GM23338 (cell line): ENCODE results near the gene PPL. TPM values are rescaled to one million over a fixed set of nuclear protein-coding genes. Genes with fewer than 3 reads are reported as not detected.

Experiments used
- ATAC-seq: fragments of 200-7000 bp; cut with Tn5 transposase; 3 replicates; pipeline ENCODE4 v1.9.1; 2020
- DNase-seq: peaks from one replicate; pipeline ENCODE4 v3.0.0-alpha.2; 2015; ENCODE audit warnings: low spot score
- H2AFZ ChIP-seq: fragments of 200-600 bp; sonication (generic); 2 replicates; pipeline ENCODE4 v1.8.0; 2016; ENCODE audit warnings: antibody characterized with exemption, mild to moderate bottlenecking, moderate library complexity
- H3F3A ChIP-seq: fragments of 200-600 bp; sonication (generic); replicated peaks from 2 replicates; pipeline ENCODE4 v1.8.0; 2017; ENCODE audit warnings: antibody characterized with exemption, mixed run types, low read depth
- H3K27ac ChIP-seq: fragments of 200-600 bp; sonication (generic); 2 replicates; pipeline ENCODE4 v1.6.1; 2016; ENCODE audit warnings: low read depth
- H3K27me3 ChIP-seq: fragments of 200-600 bp; sonication (generic); 2 replicates; pipeline ENCODE4 v1.8.0; 2016; ENCODE audit warnings: mild to moderate bottlenecking, mixed run types, moderate library complexity; ENCODE audit not compliant: insufficient read depth
- H3K36me3 ChIP-seq: fragments of 200-600 bp; sonication (generic); 2 replicates; pipeline ENCODE4 v1.8.0; 2016; ENCODE audit warnings: mild to moderate bottlenecking; ENCODE audit not compliant: insufficient read depth
- H3K4me1 ChIP-seq: fragments of 200-600 bp; sonication (generic); 2 replicates; pipeline ENCODE4 v1.8.0; 2016; ENCODE audit warnings: mild to moderate bottlenecking, moderate library complexity; ENCODE audit not compliant: insufficient read depth
- H3K4me2 ChIP-seq: fragments of 200-600 bp; sonication (generic); 2 replicates; pipeline ENCODE4 v1.7.1; 2017; ENCODE audit warnings: mixed run types
- H3K4me3 ChIP-seq: fragments of 200-600 bp; sonication (generic); 2 replicates; pipeline ENCODE4 v1.6.1; 2016; ENCODE audit warnings: mixed run types
- H3K79me2 ChIP-seq: fragments of 200-600 bp; sonication (generic); replicated peaks from 2 replicates; pipeline ENCODE4 v1.8.0; 2017; ENCODE audit warnings: mild to moderate bottlenecking; ENCODE audit not compliant: insufficient read depth
- H3K9me2 ChIP-seq: fragments of 200-600 bp; sonication (generic); 2 replicates; pipeline ENCODE4 v1.8.0; 2017; ENCODE audit not compliant: insufficient read depth
- H4K20me1 ChIP-seq: fragments of 200-600 bp; sonication (generic); replicated peaks from 2 replicates; pipeline ENCODE4 v1.8.0; 2017; ENCODE audit warnings: mild to moderate bottlenecking; ENCODE audit not compliant: insufficient read depth
- H3K27ac Mint-ChIP-seq: 2 replicates; pipeline ENCODE4 v1.8.0; 2020; ENCODE audit warnings: inconsistent platforms, mild to moderate bottlenecking, moderate library complexity, mixed read lengths
- H3K27me3 Mint-ChIP-seq: 3 replicates; pipeline ENCODE4 v1.8.0; 2022; ENCODE audit warnings: low read depth, mild to moderate bottlenecking, moderate library complexity, mixed read lengths, inconsistent platforms; ENCODE audit not compliant: insufficient read depth, poor library complexity
- H3K36me3 Mint-ChIP-seq: 3 replicates; pipeline ENCODE4 v1.8.0; 2021; ENCODE audit warnings: low read depth, mild to moderate bottlenecking, inconsistent platforms, moderate library complexity, mixed read lengths
- H3K4me1 Mint-ChIP-seq: 3 replicates; pipeline ENCODE4 v1.8.0; 2020; ENCODE audit warnings: mild to moderate bottlenecking, inconsistent platforms, mixed read lengths
- H3K4me3 Mint-ChIP-seq: 3 replicates; pipeline ENCODE4 v1.8.0; 2021; ENCODE audit warnings: moderate library complexity, mild to moderate bottlenecking, inconsistent platforms, mixed read lengths
- H3K9me3 Mint-ChIP-seq: 3 replicates; pipeline ENCODE4 v1.8.0; 2020; ENCODE audit warnings: moderate library complexity, mild to moderate bottlenecking, inconsistent platforms, mixed read lengths
- CREB1 ChIP-seq: fragments of 250-450 bp; sonication (Bioruptor Pico); IDR thresholded peaks from 2 replicates; pipeline ENCODE4 v1.5.0; 2020; ENCODE audit warnings: low read depth, mild to moderate bottlenecking, moderate library complexity
- EZH2phosphoT487 ChIP-seq: fragments of 200-600 bp; sonication (generic); IDR thresholded peaks from one replicate; pipeline ENCODE4 v1.8.1; 2018; ENCODE audit warnings: antibody characterized with exemption; ENCODE audit not compliant: unreplicated experiment
- JUNB ChIP-seq: IDR thresholded peaks from one replicate; pipeline ENCODE4 v1.6.1; 2016; ENCODE audit warnings: antibody characterized with exemption; ENCODE audit not compliant: unreplicated experiment
- NANOG ChIP-seq: IDR thresholded peaks from 2 replicates; pipeline ENCODE4 v1.6.1; 2016; ENCODE audit warnings: antibody characterized with exemption, borderline replicate concordance
- POLR2AphosphoS5 ChIP-seq: IDR thresholded peaks from 2 replicates; pipeline ENCODE4 v1.6.1; 2016; ENCODE audit warnings: antibody characterized with exemption, low read depth
- STAT1 ChIP-seq: IDR thresholded peaks from one replicate; pipeline ENCODE4 v1.6.1; 2016; ENCODE audit warnings: antibody characterized with exemption; ENCODE audit not compliant: unreplicated experiment
- ZNF114 ChIP-seq: fragments of 250-450 bp; sonication (Bioruptor Pico); IDR thresholded peaks from 2 replicates; pipeline ENCODE4 v1.5.0; 2020; ENCODE audit warnings: mild to moderate bottlenecking, moderate library complexity
- polyA plus RNA-seq: library from polyadenylated mRNA; unstranded; fragments of >200 nt; fragmentation: Nextera tagmentation; extraction: Ambion mirVana; gene quantifications from 2 replicates; pipeline ENCODE4 v1.2.1, GENCODE V29; 2016
- total RNA-seq: library from RNA; depleted of rRNA; stranded (reverse); fragments of >200 nt; shearing (Covaris generic); gene quantifications from 2 replicates; pipeline ENCODE4 v1.2.3, GENCODE V29; 2014
- TF ChIP-seq, protein P1 (sequence below): IDR thresholded peaks from one replicate; pipeline ENCODE4 v1.6.1; 2018; ENCODE audit warnings: antibody characterized with exemption; ENCODE audit not compliant: unreplicated experiment
- TF ChIP-seq, protein P2 (sequence below): IDR thresholded peaks from 2 replicates; pipeline ENCODE4 v1.6.1; 2016; ENCODE audit warnings: antibody characterized with exemption
- TF ChIP-seq, protein P3 (sequence below): fragments of 250-450 bp; sonication (Bioruptor Pico); IDR thresholded peaks from 2 replicates; pipeline ENCODE4 v1.5.0; 2020; ENCODE audit warnings: mild to moderate bottlenecking, moderate library complexity

PPL gene
- total and polyA plus RNA-seq, 2 experiments from 2014 or later = 10.6 to 31.7 TPM

DNA sequence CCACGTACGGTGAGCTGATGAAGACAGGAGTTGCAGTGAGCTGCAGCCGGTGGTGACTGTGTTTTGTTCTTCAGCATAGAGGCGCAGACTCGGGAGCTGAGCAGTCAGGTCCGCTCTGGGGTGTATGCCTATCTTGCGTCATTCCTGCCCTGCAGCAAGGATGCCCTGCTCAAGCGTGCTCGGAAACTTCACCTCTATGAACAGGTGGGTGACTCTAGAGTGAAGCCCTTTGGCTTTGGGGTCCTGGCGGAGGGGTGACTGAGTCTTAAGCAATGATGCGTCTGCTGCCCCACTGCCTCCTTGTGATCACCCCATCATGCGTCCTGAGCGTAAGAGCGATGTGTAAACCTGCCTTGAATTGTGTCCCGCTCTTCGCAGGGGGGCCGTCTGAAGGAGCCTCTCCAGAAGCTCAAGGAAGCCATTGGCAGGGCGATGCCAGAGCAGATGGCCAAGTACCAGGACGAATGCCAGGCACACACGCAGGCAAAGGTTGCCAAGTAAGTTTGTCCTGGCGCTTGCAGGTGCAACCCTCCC, 66.7 kb downstream of the PPL start:
- TF ChIP-seq JUNB (no peak), POLR2AphosphoS5 (no peak), EZH2phosphoT487 (no peak), ZNF114 (CRISPR knock-in tag) (no peak), STAT1 (no peak), CREB1 (CRISPR knock-in tag) (no peak), NANOG (no peak)
- TF ChIP-seq, protein P1, sequence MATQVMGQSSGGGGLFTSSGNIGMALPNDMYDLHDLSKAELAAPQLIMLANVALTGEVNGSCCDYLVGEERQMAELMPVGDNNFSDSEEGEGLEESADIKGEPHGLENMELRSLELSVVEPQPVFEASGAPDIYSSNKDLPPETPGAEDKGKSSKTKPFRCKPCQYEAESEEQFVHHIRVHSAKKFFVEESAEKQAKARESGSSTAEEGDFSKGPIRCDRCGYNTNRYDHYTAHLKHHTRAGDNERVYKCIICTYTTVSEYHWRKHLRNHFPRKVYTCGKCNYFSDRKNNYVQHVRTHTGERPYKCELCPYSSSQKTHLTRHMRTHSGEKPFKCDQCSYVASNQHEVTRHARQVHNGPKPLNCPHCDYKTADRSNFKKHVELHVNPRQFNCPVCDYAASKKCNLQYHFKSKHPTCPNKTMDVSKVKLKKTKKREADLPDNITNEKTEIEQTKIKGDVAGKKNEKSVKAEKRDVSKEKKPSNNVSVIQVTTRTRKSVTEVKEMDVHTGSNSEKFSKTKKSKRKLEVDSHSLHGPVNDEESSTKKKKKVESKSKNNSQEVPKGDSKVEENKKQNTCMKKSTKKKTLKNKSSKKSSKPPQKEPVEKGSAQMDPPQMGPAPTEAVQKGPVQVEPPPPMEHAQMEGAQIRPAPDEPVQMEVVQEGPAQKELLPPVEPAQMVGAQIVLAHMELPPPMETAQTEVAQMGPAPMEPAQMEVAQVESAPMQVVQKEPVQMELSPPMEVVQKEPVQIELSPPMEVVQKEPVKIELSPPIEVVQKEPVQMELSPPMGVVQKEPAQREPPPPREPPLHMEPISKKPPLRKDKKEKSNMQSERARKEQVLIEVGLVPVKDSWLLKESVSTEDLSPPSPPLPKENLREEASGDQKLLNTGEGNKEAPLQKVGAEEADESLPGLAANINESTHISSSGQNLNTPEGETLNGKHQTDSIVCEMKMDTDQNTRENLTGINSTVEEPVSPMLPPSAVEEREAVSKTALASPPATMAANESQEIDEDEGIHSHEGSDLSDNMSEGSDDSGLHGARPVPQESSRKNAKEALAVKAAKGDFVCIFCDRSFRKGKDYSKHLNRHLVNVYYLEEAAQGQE = no peak
- TF ChIP-seq, protein P2, sequence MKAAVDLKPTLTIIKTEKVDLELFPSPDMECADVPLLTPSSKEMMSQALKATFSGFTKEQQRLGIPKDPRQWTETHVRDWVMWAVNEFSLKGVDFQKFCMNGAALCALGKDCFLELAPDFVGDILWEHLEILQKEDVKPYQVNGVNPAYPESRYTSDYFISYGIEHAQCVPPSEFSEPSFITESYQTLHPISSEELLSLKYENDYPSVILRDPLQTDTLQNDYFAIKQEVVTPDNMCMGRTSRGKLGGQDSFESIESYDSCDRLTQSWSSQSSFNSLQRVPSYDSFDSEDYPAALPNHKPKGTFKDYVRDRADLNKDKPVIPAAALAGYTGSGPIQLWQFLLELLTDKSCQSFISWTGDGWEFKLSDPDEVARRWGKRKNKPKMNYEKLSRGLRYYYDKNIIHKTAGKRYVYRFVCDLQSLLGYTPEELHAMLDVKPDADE = no peak
- TF ChIP-seq, protein P3, sequence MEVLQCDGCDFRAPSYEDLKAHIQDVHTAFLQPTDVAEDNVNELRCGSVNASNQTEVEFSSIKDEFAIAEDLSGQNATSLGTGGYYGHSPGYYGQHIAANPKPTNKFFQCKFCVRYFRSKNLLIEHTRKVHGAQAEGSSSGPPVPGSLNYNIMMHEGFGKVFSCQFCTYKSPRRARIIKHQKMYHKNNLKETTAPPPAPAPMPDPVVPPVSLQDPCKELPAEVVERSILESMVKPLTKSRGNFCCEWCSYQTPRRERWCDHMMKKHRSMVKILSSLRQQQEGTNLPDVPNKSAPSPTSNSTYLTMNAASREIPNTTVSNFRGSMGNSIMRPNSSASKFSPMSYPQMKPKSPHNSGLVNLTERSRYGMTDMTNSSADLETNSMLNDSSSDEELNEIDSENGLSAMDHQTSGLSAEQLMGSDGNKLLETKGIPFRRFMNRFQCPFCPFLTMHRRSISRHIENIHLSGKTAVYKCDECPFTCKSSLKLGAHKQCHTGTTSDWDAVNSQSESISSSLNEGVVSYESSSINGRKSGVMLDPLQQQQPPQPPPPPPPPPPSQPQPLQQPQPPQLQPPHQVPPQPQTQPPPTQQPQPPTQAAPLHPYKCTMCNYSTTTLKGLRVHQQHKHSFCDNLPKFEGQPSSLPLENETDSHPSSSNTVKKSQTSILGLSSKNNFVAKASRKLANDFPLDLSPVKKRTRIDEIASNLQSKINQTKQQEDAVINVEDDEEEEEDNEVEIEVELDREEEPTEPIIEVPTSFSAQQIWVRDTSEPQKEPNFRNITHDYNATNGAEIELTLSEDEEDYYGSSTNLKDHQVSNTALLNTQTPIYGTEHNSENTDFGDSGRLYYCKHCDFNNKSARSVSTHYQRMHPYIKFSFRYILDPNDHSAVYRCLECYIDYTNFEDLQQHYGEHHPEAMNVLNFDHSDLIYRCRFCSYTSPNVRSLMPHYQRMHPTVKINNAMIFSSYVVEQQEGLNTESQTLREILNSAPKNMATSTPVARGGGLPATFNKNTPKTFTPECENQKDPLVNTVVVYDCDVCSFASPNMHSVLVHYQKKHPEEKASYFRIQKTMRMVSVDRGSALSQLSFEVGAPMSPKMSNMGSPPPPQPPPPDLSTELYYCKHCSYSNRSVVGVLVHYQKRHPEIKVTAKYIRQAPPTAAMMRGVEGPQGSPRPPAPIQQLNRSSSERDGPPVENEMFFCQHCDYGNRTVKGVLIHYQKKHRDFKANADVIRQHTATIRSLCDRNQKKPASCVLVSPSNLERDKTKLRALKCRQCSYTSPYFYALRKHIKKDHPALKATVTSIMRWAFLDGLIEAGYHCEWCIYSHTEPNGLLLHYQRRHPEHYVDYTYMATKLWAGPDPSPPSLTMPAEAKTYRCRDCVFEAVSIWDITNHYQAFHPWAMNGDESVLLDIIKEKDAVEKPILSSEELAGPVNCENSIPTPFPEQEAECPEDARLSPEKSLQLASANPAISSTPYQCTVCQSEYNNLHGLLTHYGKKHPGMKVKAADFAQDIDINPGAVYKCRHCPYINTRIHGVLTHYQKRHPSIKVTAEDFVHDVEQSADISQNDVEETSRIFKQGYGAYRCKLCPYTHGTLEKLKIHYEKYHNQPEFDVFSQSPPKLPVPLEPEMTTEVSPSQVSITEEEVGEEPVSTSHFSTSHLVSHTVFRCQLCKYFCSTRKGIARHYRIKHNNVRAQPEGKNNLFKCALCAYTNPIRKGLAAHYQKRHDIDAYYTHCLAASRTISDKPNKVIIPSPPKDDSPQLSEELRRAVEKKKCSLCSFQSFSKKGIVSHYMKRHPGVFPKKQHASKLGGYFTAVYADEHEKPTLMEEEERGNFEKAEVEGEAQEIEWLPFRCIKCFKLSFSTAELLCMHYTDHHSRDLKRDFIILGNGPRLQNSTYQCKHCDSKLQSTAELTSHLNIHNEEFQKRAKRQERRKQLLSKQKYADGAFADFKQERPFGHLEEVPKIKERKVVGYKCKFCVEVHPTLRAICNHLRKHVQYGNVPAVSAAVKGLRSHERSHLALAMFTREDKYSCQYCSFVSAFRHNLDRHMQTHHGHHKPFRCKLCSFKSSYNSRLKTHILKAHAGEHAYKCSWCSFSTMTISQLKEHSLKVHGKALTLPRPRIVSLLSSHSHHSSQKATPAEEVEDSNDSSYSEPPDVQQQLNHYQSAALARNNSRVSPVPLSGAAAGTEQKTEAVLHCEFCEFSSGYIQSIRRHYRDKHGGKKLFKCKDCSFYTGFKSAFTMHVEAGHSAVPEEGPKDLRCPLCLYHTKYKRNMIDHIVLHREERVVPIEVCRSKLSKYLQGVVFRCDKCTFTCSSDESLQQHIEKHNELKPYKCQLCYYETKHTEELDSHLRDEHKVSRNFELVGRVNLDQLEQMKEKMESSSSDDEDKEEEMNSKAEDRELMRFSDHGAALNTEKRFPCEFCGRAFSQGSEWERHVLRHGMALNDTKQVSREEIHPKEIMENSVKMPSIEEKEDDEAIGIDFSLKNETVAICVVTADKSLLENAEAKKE = no peak
- H3K27me3 Mint-ChIP-seq = peaks cover 8% of the 10 kb centered on the region
- no peaks in the 10 kb centered on the region for H3K4me1 Mint-ChIP-seq
- no peak overlapping the region for H3K27ac Mint-ChIP-seq
- Histone ChIP-seq H3K9me2 (no peaks in the 10 kb centered on the region), H3F3A (no peaks in the 10 kb centered on the region), H2AFZ (no peak overlapping the region), H3K4me3 (no peak overlapping the region), H3K27me3 (no peaks in the 10 kb centered on the region), H3K36me3 (peaks cover 20% of the 10 kb centered on the region), H3K79me2 (peaks cover 41% of the 10 kb centered on the region), H3K4me1 (no peaks in the 10 kb centered on the region), H3K27ac (no peak overlapping the region), H3K4me2 (no peak overlapping the region), H4K20me1 (peaks cover 35% of the 10 kb centered on the region)
- H3K9me3 Mint-ChIP-seq = no peaks in the 10 kb centered on the region
- no peak for ATAC-seq
- H3K4me3 Mint-ChIP-seq = no peak overlapping the region
- H3K36me3 Mint-ChIP-seq = peaks cover 53% of the 10 kb centered on the region
- no peak for DNase-seq
